GM12878 (cell line): ENCODE measurements around the gene TBC1D12. TPM values are rescaled to one million over a fixed set of nuclear protein-coding genes. Genes with fewer than 3 reads are reported as not detected.

Experiments used
- ATAC-seq: fragments of 200-7000 bp; cut with Tn5 transposase; 3 replicates; pipeline ENCODE4 v1.9.1; 2020; ENCODE audit warnings: mild to moderate bottlenecking, moderate library complexity
- BruUV-seq: library from RNA; stranded (reverse); fragments of 400-500 nt; replicated peaks from 2 replicates; lab custom pipeline; 2021; lab: Mats Ljungman, UMichigan
- CTCF ChIA-PET: fragments of 300-600 bp; sonication (Branson Sonifier 250); formaldehyde crosslinking; extraction: SDS; loops from one replicate; lab custom pipeline; 2021; ENCODE audit warnings: inconsistent platforms; lab: Yijun Ruan, JAX
- POLR2A ChIA-PET: fragments of 350-600 bp; formaldehyde crosslinking; extraction: SDS; loops from one replicate; lab custom pipeline; 2021; ENCODE audit warnings: inconsistent platforms; lab: Charles Lee
- RAD21 ChIA-PET: fragments of 300-600 bp; sonication (Branson Sonifier 250); formaldehyde crosslinking; loops from one replicate; lab custom pipeline; 2023; ENCODE audit warnings: antibody characterized with exemption; ENCODE audit not compliant: unreplicated experiment; lab: Charles Lee
- SMC1A ChIA-PET: fragments of 300-600 bp; sonication (Branson Sonifier 250); formaldehyde crosslinking; loops from one replicate; lab custom pipeline; 2023; ENCODE audit not compliant: unreplicated experiment, uncharacterized antibody; lab: Charles Lee
- DNase-seq: peaks from one replicate; pipeline ENCODE4 v3.0.0-alpha.2; 2011; ENCODE audit warnings: low read depth, low spot score
- FAIRE-seq: peaks from 3 replicates; lab custom pipeline; 2011; peaks lifted over from hg19 to GRCh38; lab: Jason Lieb, UNC
- H2AFZ ChIP-seq: 2 replicates; pipeline ENCODE4 v1.6.0; 2011; ENCODE audit warnings: low read depth, low read length, control low read depth; ENCODE audit not compliant: control insufficient read depth
- H3K27ac ChIP-seq: 2 replicates; pipeline ENCODE4 v1.5.1; 2011; ENCODE audit warnings: control low read depth; ENCODE audit not compliant: control insufficient read depth, insufficient read depth
- H3K27me3 ChIP-seq, 2 experiments: replicated peaks in 1 of 2; 2 replicates each; pipeline versions ENCODE4 v1.6.0 to v1.6.1; 2011; ENCODE audit warnings: low read length in 1 of 2; ENCODE audit not compliant: control insufficient read depth in 2 of 2, insufficient read depth in 2 of 2
- H3K36me3 ChIP-seq, 2 experiments: 2 replicates each; pipeline ENCODE4 v1.5.1; 2011; ENCODE audit warnings: low read length in 1 of 2; ENCODE audit not compliant: control insufficient read depth in 2 of 2, insufficient read depth in 2 of 2
- H3K4me1 ChIP-seq: 2 replicates; pipeline ENCODE4 v1.6.1; 2011; ENCODE audit warnings: mild to moderate bottlenecking, low read length, moderate library complexity, mixed read lengths; ENCODE audit not compliant: control insufficient read depth, insufficient read depth
- H3K4me2 ChIP-seq: 2 replicates; pipeline ENCODE4 v1.6.0; 2011; ENCODE audit warnings: control low read depth; ENCODE audit not compliant: control insufficient read depth, insufficient read depth
- H3K4me3 ChIP-seq: fragments of 200-600 bp; sonication (generic); 2 replicates; pipeline ENCODE4 v1.5.1; 2016
- H3K79me2 ChIP-seq: 2 replicates; pipeline ENCODE4 v1.6.0; 2011; ENCODE audit warnings: low read length; ENCODE audit not compliant: control insufficient read depth, insufficient read depth
- H3K9ac ChIP-seq: 2 replicates; pipeline ENCODE4 v1.8.0; 2011; ENCODE audit warnings: low read length, control low read depth, mixed read lengths; ENCODE audit not compliant: control insufficient read depth, insufficient read depth
- H3K9me3 ChIP-seq: replicated peaks from 3 replicates; pipeline ENCODE4 v1.5.1; 2011; ENCODE audit warnings: mild to moderate bottlenecking, low read length; ENCODE audit not compliant: control insufficient read depth, insufficient read depth
- H4K20me1 ChIP-seq: 2 replicates; pipeline ENCODE4 v1.6.0; 2011; ENCODE audit not compliant: control insufficient read depth, insufficient read depth
- BCL11A ChIP-seq: IDR thresholded peaks from 2 replicates; pipeline ENCODE4 v1.6.1; 2011; ENCODE audit warnings: low read depth, low read length
- CBX5 ChIP-seq: sonication (generic); IDR thresholded peaks from 2 replicates; pipeline ENCODE4 v1.6.1; 2016; ENCODE audit warnings: low read depth, moderate library complexity, mild to moderate bottlenecking, inconsistent platforms
- CREB1 ChIP-seq: IDR thresholded peaks from 2 replicates; pipeline ENCODE4 v1.6.1; 2012; ENCODE audit warnings: low read depth, mild to moderate bottlenecking, inconsistent platforms
- E4F1 ChIP-seq: fragments of 450-650 bp; IDR thresholded peaks from 2 replicates; pipeline ENCODE4 v1.6.1; 2018; ENCODE audit warnings: borderline replicate concordance, mild to moderate bottlenecking; ENCODE audit not compliant: partially characterized antibody
- EP300 ChIP-seq, 2 experiments: fragments of 150-350 bp in 1 of 2; IDR thresholded peaks; 2 replicates each; pipeline ENCODE4 v1.6.1; 2011 to 2012; ENCODE audit warnings: low read depth in 2 of 2, low read length in 2 of 2, borderline replicate concordance in 1 of 2, improper control_type of control experiment in 1 of 2, inconsistent platforms in 1 of 2; ENCODE audit not compliant: control insufficient read depth in 1 of 2
- GATAD2B ChIP-seq: fragments of 450-650 bp; conservative IDR thresholded peaks from 2 replicates; pipeline ENCODE4 v1.6.1; 2017; ENCODE audit warnings: low read depth, mild to moderate bottlenecking, moderate library complexity
- HDGF ChIP-seq: fragments of 450-650 bp; IDR thresholded peaks from 2 replicates; pipeline ENCODE4 v1.6.1; 2016; ENCODE audit warnings: antibody characterized with exemption
- KDM1A ChIP-seq: fragments of 200-600 bp; sonication (generic); IDR thresholded peaks from 2 replicates; pipeline ENCODE4 v1.6.1; 2016; ENCODE audit warnings: borderline replicate concordance
- MTA2 ChIP-seq: fragments of 450-650 bp; IDR thresholded peaks from 2 replicates; pipeline ENCODE4 v1.6.1; 2016; ENCODE audit warnings: low read depth, mild to moderate bottlenecking, moderate library complexity
- NFYA ChIP-seq: IDR thresholded peaks from 2 replicates; pipeline ENCODE4 v1.6.1; 2011; ENCODE audit warnings: low read depth, mild to moderate bottlenecking, low read length, improper control_type of control experiment, borderline replicate concordance
- RCOR1 ChIP-seq: conservative IDR thresholded peaks from 2 replicates; pipeline ENCODE4 v1.6.1; 2012; ENCODE audit warnings: low read depth, low read length, improper control_type of control experiment
- SMAD5 ChIP-seq: IDR thresholded peaks from 2 replicates; pipeline ENCODE4 v1.6.1; 2016; ENCODE audit warnings: antibody characterized with exemption, low read depth
- SMC3 ChIP-seq: IDR thresholded peaks from 2 replicates; pipeline ENCODE4 v1.6.1; 2011; ENCODE audit warnings: low read length, improper control_type of control experiment, borderline replicate concordance
- TBL1XR1 ChIP-seq: IDR thresholded peaks from 2 replicates; pipeline ENCODE4 v1.6.1; 2012; ENCODE audit warnings: low read depth, low read length, improper control_type of control experiment
- WGBS: methylation state at CpG from one replicate; pipeline ENCODE4 v1.1.6; 2016; ENCODE audit warnings: low lambda C conversion rate; ENCODE audit not compliant: insufficient replicate concordance, insufficient coverage; ENCODE audit errors: missing lambda C conversion rate; 5-methylcytosine and 5-hydroxymethylcytosine counted together
- in situ Hi-C: fragments of 300-500 bp; cut with MboI; formaldehyde crosslinking; loops from 9 replicates; pipeline ENCODE4 v1.14.3; 2018; ENCODE audit warnings: mixed read lengths
- intact Hi-C: fragments of 100-400 bp; cut with micrococcal nuclease; formaldehyde crosslinking; loops from one replicate; pipeline ENCODE4 v1.14.2; 2022; ENCODE audit not compliant: unreplicated experiment
- polyA plus RNA-seq, 11 experiments: library from polyadenylated mRNA; depleted of rRNA in 4 of 11; unstranded in 6 of 11; stranded (reverse) in 5 of 11; fragments of >200 nt; fragmentation: Nextera tagmentation in 4 of 11; fragmentation: Illumina TruSeq in 1 of 11; extraction: Ambion mirVana in 4 of 11; extraction: Trizol in 1 of 11; gene quantifications; 1 replicate in 1 of 11; 2 replicates in 10 of 11; pipeline versions ENCODE4 v1.2.1 to v1.2.3, GENCODE V29; 2011 to 2016; ENCODE audit warnings: inconsistent platforms in 2 of 11, missing spikeins in 2 of 11, low read depth in 1 of 11
- total RNA-seq, 4 experiments: library from RNA; depleted of rRNA in 3 of 4; stranded (reverse); fragments of >200 nt in 3 of 4; fragmentation: Illumina TruSeq in 1 of 4; extraction: Trizol in 1 of 4; gene quantifications; 2 replicates each; pipeline versions ENCODE4 v1.2.1 to v1.2.3, GENCODE V29; 2013 to 2021
- TF ChIP-seq, protein P1 (sequence below): IDR thresholded peaks from 2 replicates; pipeline ENCODE4 v1.6.1; 2012; ENCODE audit warnings: low read length, inconsistent platforms

Gene TBC1D12
- total and polyA plus RNA-seq, 10 of the 15 experiments (the other 5 are each of a cell fraction or from before 2014, with no cell fraction given), result 2.6 to 7.5 (median 3.8) TPM

DNA sequence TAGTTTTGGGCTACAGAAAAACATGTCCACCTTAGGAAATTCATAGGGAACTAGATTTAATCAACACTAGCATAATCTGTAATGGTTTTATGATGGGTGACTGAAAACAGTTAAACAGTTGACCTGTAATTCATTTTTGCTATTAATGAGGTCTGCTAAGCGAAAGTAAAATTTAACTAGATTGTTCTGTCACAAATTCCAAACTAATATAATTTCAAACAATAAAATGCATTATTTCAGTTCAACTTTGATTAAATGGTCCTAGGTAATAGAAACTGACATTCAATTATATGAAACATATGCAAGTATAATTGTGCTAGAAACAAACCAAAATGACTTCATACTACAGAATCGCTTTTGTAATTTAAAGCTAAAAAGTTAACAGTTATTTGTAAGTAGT lies 46.5 kb upstream of the TBC1D12 start:
- ATAC-seq (no peak), DNase-seq (no peak), FAIRE-seq (no peak)
- Histone ChIP-seq H3K4me1 (no peaks in the 10 kb centered on the region; the same call in 1 of the 2 replicates), H2AFZ (no peak overlapping the region), H3K36me3 (peaks cover 2 to 37% of the 10 kb centered on the region in 2 experiments), H3K27ac (no peak overlapping the region), H3K4me2 (no peak overlapping the region), H3K79me2 (peaks cover 27% of the 10 kb centered on the region), H3K4me3 (no peak overlapping the region), H3K9me3 (no peaks in the 10 kb centered on the region), H4K20me1 (no peaks in the 10 kb centered on the region), H3K27me3 (no peaks in the 10 kb centered on the region), H3K9ac (no peak overlapping the region)
- BruUV-seq, result no TSS peak
- CTCF ChIA-PET, result interaction anchor here (1.4 to 4.0 kb wide), 2 partner anchors 35 to 88 kb away, joined by 6 to 23 read pairs; no protein-coding TSS in a partner anchor
- intact Hi-C loops (loop anchor here (10.0 kb wide), 1 partner anchor 189 kb away; the partner anchor contains the start of gene HELLS), in situ Hi-C loops (no loop called here)
- POLR2A ChIA-PET, result interaction anchor here (0.6 kb wide), 1 partner anchor 248 kb away, joined by 3 read pairs; no protein-coding TSS in a partner anchor
- WGBS, result 95% methylated on average over 2 of the region's 2 CpGs
- no peak for TF ChIP-seq NFYA
- TF ChIP-seq HDGF, result no peak
- TF ChIP-seq TBL1XR1, result no peak
- TF ChIP-seq KDM1A, result no peak
- TF ChIP-seq SMC3, result no peak
- TF ChIP-seq CREB1, result no peak
- no peak for TF ChIP-seq GATAD2B
- TF ChIP-seq BCL11A, result no peak
- no peak for TF ChIP-seq CBX5
- no peak for TF ChIP-seq SMAD5
- TF ChIP-seq, protein P1, sequence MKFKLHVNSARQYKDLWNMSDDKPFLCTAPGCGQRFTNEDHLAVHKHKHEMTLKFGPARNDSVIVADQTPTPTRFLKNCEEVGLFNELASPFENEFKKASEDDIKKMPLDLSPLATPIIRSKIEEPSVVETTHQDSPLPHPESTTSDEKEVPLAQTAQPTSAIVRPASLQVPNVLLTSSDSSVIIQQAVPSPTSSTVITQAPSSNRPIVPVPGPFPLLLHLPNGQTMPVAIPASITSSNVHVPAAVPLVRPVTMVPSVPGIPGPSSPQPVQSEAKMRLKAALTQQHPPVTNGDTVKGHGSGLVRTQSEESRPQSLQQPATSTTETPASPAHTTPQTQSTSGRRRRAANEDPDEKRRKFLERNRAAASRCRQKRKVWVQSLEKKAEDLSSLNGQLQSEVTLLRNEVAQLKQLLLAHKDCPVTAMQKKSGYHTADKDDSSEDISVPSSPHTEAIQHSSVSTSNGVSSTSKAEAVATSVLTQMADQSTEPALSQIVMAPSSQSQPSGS, result no peak
- no peak for TF ChIP-seq EP300 (IDR thresholded peaks at IDR 0.05; ENCODE audit: borderline replicate concordance in 1 of 2, control insufficient read depth in 1 of 2, low read depth in 2 of 2, low read length in 2 of 2)
- no peak for TF ChIP-seq RCOR1
- no peak for TF ChIP-seq MTA2
- TF ChIP-seq E4F1, result no peak
- RAD21 ChIA-PET, result interaction anchor here (1.5 to 1.6 kb wide), 2 partner anchors 48 to 86 kb away, joined by 4 to 5 read pairs; no protein-coding TSS in a partner anchor
- SMC1A ChIA-PET, result interaction anchor here (0.8 to 1.5 kb wide), 2 partner anchors 13 to 74 kb away, joined by 3 to 6 read pairs; no protein-coding TSS in a partner anchor
